Activated naive CD4-positive, alpha-beta T cell treated with Interleukin-2 at 50 U/mL for 16 hours (primary cell): Measurements from ENCODE around the gene BRD4.

ENCODE experiments used
- DNase-seq: peaks from one replicate; pipeline ENCODE4 v3.0.0-alpha.2; 2020

The BRD4 gene

GRCh38 chr19:15222738-15223648 lies 109.3 kb downstream of the BRD4 start:
- peak; percentile 80 for DNase-seq

- no peak for DNase-seq
Observed at GRCh38 chr19:15220833-15221232, 111.5 kb downstream of the BRD4 start.

DNA sequence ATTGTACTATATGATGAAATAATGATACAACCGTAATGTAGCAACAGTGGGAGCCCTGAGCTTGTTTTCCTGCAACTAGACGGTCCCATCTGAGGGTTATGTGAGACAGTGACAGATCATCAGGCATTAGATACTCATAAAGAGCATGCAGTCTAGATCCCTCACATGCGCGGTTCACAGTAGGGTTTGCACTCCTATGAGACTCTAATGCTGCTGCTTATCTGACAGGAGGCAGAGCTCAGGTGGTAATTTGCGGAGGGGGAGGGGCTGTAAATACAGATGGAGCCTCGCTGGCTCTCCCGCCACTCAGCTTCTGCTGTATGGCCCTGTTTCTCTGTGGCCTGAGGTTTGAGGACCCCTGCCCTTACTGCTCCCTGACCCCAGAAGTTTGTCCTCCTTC lies 113.8 kb downstream of the BRD4 start:
- no peak for DNase-seq

DNA sequence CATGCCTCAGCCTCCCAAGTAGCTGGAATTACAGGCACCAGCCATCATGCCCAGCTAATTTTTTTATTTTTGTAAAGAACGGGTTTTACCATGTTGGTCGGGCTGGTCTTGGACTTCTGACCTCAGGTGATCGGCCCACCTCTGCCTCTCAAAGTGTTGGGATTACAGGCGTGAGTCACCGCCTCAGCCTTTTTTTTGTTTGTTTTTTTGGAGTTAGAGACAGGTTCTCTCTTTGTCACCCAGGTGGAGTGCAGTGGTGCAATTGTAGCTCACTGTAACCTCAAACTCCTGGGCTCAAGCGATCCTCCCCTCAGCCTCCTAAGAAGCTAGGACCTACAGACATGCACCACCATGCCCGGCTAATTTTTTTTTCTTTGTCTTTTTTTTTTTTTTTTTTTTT lies 116.0 kb downstream of the BRD4 start:
- DNase-seq, result no peak

- DNase-seq, result no peak
Observed at GRCh38 chr19:15213715-15214381, 118.5 kb downstream of the BRD4 start.

DNA sequence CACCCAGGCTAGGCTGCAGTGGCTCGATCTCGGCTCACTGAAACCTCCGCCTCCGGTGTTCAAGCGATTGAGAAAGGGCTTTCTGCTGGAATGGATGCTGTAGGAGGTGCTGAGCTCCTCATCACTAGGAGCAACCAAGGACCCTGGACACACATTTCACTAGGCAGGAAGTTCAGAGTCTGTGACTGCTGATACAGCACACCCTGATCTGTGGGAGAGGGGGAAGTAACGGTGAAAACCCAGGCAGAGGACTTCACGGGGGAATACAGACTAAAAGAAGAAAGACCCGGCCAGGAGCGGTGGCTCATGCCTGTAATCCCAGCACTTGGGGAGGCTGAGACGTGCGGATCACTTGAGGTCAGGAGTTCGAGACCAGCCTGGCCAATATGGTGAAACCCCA lies 119.6 kb downstream of the BRD4 start:
- no peak for DNase-seq

- no peak for DNase-seq
Observed at GRCh38 chr19:15210323-15210781, 122.0 kb downstream of the BRD4 start.

DNA sequence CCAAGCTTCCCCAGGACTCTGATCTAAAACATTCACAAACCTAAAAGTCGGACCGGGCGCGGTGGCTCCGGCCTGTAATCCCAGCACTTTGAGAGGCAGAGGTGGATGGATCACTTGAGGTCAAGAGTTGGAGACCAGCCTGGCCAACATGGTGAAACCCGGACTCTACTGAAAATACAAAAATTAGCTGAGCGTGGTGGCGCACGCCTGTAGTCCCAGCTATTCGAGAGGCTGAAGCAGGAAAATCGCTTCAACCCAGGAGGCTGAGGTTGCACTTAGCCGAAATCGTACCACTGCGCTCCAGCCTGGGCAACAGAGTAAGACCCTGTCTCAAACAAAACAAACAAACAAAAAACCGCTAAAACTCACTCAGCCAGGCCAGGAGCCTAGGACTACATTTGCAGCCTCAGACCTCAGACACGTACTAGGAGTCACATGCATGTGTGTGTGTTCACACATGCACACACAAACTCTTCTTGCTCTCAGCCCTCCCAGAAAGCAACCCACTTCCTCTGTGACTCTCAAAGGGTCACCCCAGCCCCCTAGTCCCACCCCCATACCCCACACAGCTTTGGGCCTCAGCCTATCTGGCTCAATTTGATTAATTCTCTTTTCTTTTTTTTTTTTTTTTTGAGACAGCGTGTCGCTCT lies 130.8 kb downstream of the BRD4 start:
- no peak for DNase-seq

GRCh38 chr19:15200553-15201364 lies 131.6 kb downstream of the BRD4 start, which contains the start of gene NOTCH3:
Gene NOTCH3 (minus strand): TSS chr19:15200995. CDS start chr19:15200905, 90 bp downstream.
- DNase-seq, result no peak

DNA sequence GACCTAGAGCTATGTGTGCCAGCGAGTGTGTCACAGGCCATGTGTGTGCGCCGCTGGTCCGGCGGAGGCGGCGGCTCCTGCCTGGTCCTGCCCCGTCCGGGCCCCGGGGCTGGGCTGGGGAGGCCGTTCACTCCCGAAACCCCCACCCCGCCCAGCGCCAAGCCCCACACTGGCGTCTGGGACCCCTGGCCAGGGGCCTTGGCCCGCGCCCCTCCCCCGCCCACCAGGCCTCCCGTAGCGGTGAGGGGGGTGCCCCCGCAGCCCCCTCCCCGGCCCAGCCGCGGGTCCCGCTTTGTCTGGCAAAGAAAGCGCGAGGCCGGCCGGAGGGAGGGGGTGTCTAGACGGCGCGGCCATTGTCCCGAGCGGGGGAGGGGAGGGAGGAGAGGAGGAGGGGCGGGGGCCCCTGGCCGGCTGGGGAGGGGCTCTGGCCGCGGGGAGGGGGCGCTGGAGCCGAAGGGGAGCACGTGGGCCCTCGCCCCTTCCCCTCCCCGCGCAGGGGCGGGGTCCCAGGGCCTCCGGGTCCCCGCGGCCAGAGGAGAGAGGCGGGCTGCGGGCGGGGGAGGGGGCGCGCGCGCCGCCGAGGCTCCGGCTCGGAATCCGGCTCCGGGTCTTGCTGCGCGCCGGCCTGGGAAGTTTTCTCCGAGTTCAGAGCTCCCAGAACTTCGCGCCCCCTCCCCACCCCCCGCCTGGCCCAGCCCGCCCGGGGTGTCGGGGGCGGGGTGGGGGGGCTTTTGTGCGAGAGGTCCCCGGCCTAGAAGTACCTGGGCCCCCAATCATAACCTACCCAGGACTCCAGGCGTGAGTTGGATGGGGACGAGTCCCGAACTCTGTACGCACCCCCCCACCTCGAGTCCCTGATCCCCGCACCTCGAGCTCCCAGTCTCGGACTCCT lies 132.4 kb downstream of the BRD4 start:
- DNase-seq, result no peak

DNA sequence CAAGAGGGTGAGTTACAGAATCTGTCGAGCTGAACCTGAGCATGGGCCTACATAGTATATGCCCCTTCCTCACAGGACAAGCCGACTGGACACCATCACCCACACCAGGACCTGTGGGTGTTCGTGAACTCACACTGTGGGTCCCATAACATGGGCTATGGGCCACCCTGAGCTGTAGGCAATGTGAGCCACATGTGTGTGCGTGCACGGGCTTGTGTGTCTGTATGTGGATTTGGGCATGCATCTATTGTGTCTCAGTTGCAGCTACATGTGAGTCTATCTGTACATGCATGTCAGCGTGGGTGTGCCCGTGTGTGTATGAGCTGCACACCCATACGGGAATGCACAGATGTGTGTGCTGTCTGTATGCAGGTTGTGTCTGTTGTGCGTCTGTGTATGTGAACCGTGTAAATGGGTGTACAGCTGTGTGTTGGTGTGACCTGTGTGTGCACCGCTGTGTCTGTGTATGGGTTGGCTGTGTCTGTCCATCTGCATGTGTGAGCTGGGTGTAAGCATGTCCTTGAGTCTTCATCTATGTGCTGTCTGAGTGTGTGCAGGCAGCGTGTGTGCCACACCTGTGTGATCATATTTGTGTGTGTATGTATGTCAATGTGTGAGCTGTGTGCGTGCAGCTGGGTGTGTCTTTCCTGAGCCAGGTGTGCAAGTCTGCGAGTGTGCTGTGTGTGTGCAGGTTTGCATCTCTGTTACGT lies 133.2 kb downstream of the BRD4 start:
- no peak for DNase-seq

DNA sequence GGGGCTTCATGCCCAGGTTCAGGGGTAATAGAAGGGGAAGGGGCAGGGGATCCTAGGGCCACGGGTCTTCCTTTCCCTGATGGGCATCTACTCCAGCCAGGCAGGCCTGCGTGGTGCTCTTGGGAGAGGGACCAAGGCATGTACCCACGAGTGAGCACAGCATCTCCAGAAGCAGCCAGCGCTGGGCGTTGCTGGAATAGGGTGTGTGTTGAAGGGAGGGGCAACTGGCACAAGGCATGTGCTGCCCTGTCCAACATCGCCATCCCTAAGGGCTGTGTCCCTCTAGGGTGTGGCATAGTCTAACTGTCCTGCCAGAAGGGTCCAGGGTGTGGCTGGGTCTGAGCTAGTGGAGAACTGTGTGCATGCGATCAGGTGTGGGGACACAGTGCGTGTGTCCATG lies 134.4 kb downstream of the BRD4 start:
- no peak for DNase-seq

DNA sequence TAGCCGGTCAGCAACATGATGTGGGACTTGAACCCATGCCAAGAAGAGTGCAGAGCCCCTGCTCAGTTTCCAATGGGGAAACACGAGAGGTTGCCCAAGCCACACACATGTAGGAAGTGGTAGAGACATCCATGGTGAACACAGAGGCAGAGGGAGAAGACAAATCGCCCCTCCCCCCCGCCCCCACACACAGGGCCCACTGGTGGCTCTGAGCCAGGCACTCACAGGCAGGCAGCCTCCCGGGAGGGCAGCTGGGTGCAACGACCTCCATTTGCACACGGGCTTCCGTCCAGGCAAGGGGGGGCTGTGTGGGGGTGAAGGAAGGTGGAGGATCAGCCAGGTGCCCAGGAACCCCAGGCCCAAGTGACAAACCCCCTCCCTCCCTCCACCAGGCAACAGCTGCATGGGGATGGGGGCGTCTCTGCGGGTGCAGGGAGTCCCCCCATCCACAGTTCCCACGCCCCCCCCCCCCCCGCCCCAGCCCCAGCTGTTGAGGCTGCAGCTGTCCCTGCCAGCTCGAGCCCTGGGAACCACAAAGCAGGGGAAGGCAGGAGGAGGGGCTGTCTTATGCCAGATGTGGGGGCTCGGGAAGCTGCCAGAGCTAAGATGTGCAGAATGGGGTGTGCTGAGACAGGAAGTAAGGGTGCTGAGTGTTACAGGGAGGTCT lies 134.9 kb downstream of the BRD4 start:
- no peak for DNase-seq

DNA sequence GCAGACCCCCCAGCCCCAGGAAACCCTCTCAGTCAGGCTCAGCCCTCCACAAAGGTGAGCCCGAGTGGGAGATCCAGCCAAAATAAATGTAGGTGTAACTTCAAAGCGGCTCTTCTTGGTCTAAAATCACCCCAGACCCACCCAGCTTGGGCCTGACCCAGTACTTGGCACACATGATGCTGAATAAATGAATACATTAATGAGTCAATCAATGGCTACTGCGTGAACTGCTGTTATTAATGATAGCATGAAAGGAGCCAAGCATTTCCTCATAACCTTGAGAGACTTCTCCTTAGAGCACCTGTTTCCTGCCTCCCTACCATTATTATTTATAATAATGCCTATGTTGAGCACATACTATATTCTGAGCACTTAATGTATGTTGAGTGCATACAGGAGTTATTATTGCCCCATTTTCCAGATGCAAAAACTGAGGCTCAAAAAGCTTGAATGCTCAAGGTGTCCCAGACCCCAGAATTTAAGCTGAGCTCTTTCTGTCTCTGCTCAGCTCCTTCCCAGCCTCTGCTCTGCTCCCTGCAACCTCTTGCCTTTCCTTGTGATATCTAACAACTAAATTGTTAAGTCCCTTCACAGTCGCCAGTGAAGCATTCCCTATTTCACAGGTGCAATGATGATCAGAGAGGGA lies 135.9 kb downstream of the BRD4 start:
- no peak for DNase-seq

DNA sequence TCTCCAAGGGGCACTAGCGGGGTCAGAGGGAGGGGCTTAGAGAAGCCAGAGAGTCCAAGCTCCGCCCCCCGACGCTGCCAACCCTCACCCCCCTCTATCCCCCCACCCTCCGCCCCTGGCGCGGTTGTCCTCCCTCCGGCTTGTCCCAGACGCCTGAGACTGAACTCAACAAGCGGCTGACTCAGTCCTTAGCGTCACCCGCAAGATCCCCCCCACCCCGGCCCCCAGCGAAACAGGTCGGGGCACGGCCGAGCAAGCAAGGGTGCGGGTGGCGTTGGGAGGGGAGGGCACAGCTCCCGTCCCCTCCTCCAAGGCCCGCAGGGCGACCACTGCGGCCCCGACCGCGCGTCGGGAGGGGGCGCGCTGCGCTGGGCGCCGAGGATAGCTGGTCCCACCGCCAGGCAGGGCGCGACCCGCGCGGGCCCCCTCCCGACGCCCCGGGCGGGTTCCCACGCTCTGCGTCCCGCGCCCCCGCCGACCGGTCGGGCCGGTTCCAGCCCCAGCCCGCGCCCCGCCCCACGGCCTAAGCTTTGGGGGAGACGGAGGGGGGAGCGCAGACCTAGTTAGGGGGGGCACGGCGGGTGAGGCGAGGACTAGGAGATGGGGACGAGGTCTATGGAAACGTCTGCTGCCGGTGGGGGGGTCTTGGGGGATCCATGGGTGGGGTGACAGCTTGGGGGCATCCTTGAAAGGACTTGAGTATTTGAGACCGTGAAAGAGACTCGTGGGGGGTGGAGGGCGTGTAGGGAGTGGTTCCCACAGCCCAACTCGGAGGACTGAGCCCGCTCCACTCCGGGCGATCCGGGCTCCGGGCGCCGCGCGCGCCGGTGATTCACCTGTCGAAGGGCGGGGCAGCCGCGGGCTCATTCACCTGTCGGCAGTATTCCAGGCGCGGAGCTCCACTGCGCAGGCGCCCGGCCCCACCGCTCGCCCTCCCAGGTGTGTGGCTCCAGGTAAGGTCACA lies 136.7 kb downstream of the BRD4 start:
- no peak for DNase-seq

DNA sequence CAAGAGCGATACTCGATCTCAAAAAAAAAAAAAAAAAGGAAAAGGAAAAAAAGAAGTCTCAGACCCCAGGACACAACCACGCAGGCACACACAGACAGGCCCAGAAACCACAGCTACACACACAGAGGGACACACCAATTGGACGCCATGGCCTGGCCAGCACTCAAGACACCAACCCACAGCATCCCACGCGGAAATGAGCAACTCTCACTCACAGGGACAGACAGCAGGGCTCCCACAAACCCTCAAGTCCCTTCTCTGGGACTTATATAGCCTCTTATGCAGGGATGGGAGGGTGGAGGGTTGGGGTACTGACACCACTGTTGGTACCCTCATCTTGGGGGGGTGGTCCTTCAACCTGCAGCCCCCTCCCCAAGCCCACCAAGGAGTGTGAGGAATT lies 137.4 kb downstream of the BRD4 start:
- DNase-seq, result no peak

DNA sequence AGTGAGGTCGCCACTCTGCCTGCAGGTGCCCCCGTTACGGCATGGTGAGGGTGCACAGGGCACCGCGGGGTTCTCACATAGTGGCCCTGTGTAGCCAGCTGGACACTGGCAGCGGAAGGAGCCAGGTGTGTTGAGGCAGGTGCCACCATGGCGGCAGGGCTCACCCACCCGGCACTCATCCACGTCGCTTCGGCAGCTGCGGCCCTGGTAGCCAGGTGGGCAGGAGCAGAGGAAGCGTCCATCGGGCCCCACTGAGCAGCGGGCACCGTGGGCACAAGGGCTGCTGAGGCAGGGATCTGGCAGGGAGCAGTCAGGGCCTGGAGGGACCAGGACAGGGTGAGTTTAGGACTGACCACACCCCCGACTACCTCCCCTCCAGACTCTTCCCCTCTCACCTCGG lies 140.4 kb downstream of the BRD4 start:
- no peak for DNase-seq

DNA sequence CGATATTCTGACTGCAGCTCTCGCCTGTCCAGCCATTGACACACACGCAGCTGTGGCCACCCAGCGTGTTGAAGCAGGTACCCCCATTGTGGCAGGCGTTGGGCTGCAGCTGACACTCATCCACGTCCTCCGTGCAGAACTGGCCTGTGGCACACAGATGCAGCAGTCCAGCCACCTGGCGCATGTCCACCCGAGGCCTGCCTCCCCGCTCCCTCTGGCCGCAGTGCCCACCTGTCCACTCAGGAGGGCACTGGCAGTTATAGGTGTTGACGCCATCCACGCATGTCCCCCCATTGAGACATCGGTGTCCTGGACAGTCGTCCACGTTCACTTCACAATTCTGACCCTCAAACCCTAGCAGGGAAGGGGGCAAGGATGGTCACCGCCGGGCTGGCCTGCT lies 140.8 kb downstream of the BRD4 start:
- DNase-seq, result no peak

DNA sequence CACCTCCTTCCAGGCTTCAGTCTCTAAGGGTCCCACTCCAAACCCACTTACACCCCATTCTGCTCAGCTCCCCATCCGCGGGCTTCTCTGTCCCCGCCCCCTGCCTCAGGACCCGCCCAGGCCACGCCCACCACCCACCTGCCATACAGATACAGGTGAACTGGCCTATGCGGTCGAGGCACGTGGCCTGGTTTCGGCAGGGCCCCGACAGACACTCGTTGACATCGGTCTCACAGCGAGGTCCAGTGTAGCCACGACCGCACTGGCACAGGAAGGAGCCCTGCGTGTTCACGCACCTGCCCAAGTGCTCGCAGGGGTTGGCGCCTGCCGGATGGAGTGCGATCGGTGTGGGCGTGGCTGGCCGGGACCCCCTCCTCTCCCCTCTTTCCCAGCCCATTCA lies 143.5 kb downstream of the BRD4 start:
- no peak for DNase-seq
